SK-N-SH (cell line): Measurements from ENCODE around the gene USP28. TPM values are rescaled to one million over a fixed set of nuclear protein-coding genes. Genes with fewer than 3 reads are reported as not detected.
"Not testable (repeated sequence)": the region's sequence is repeated elsewhere in the genome, so short reads cannot be mapped to it uniquely, and the experiment has no call there.

ENCODE experiments used
- CTCF ChIA-PET: fragments of 300-600, 350-600 bp; formaldehyde crosslinking; extraction: SDS; loops from one replicate; lab custom pipeline; 2021; lab: Yijun Ruan, JAX
- POLR2A ChIA-PET: fragments of 350-600 bp; sonication (Branson Sonifier 250); formaldehyde crosslinking; extraction: SDS; loops from one replicate; lab custom pipeline; 2020; ENCODE audit warnings: antibody characterized with exemption, inconsistent platforms; lab: Yijun Ruan, JAX
- DNase-seq: peaks from one replicate; pipeline ENCODE4 v3.0.0; 2012
- H2AFZ ChIP-seq: fragments of 200-600 bp; sonication (generic); 2 replicates; pipeline ENCODE4 v1.8.1; 2016; ENCODE audit warnings: antibody characterized with exemption, mild to moderate bottlenecking, low read depth
- H3F3A ChIP-seq: fragments of 200-600 bp; sonication (generic); replicated peaks from 2 replicates; pipeline ENCODE3; 2016; ENCODE audit warnings: antibody characterized with exemption, mild to moderate bottlenecking; ENCODE audit not compliant: insufficient read depth
- H3K27ac ChIP-seq, 2 experiments: fragments of 200-500 bp in 1 of 2; fragments of 200-600 bp in 1 of 2; sonication (Bioruptor generic) in 1 of 2; sonication (generic), shearing (Covaris generic) in 1 of 2; 2 replicates each; pipeline versions ENCODE4 v1.5.1 to v1.6.1; 2014 to 2016; ENCODE audit warnings: low read depth in 2 of 2, inconsistent platforms in 1 of 2, low read length in 1 of 2, mild to moderate bottlenecking in 1 of 2, mixed read lengths in 1 of 2
- H3K27me3 ChIP-seq: fragments of 200-600 bp; sonication (generic), shearing (Covaris generic); 2 replicates; pipeline ENCODE4 v1.6.1; 2016; ENCODE audit warnings: mixed run types; ENCODE audit not compliant: insufficient read depth
- H3K36me3 ChIP-seq, 2 experiments: fragments of 200-500 bp in 1 of 2; fragments of 200-600 bp in 1 of 2; sonication (Bioruptor generic) in 1 of 2; sonication (generic) in 1 of 2; replicated peaks in 1 of 2; 2 replicates each; pipeline versions ENCODE3 to v1.5.1; 2014 to 2016; ENCODE audit warnings: low read length in 1 of 2, mild to moderate bottlenecking in 1 of 2; ENCODE audit not compliant: insufficient read depth in 2 of 2, control insufficient read depth in 1 of 2
- H3K4me1 ChIP-seq, 2 experiments: fragments of 200-500 bp in 1 of 2; fragments of 200-600 bp in 1 of 2; sonication (Bioruptor generic) in 1 of 2; sonication (generic), shearing (Covaris generic) in 1 of 2; 2 replicates each; pipeline versions ENCODE4 v1.5.1 to v1.6.1; 2014 to 2016; ENCODE audit warnings: low read depth in 1 of 2, low read length in 1 of 2, mixed run types in 1 of 2; ENCODE audit not compliant: insufficient read depth in 2 of 2, control insufficient read depth in 1 of 2
- H3K4me2 ChIP-seq: fragments of 200-600 bp; sonication (generic), shearing (Covaris generic); 2 replicates; pipeline ENCODE4 v1.6.1; 2017; ENCODE audit warnings: mixed run types
- H3K4me3 ChIP-seq, 2 experiments: fragments of 200-500 bp in 1 of 2; fragments of 200-600 bp in 1 of 2; sonication (Bioruptor generic) in 1 of 2; sonication (generic), shearing (Covaris generic) in 1 of 2; 2 replicates each; pipeline versions ENCODE4 v1.5.1 to v1.8.1; 2014 to 2016; ENCODE audit warnings: low read depth in 2 of 2, inconsistent platforms in 1 of 2, low read length in 1 of 2, mild to moderate bottlenecking in 1 of 2, mixed read lengths in 1 of 2, moderate library complexity in 1 of 2
- H3K79me2 ChIP-seq: fragments of 200-600 bp; sonication (generic); 2 replicates; pipeline ENCODE4 v1.8.1; 2017; ENCODE audit warnings: mild to moderate bottlenecking; ENCODE audit not compliant: insufficient read depth
- H3K9ac ChIP-seq: fragments of 200-600 bp; sonication (generic); 2 replicates; pipeline ENCODE4 v1.6.1; 2017; ENCODE audit warnings: mixed run types
- H3K9me2 ChIP-seq: fragments of 200-600 bp; sonication (generic); 2 replicates; pipeline ENCODE4 v1.6.1; 2017; ENCODE audit warnings: mixed run types
- H3K9me3 ChIP-seq: fragments of 200-600 bp; sonication (generic); 2 replicates; pipeline ENCODE4 v1.6.1; 2017; ENCODE audit warnings: mixed run types, mild to moderate bottlenecking, moderate library complexity
- H4K20me1 ChIP-seq: fragments of 200-600 bp; sonication (generic); 2 replicates; pipeline ENCODE4 v1.6.1; 2017; ENCODE audit warnings: mild to moderate bottlenecking, mixed run types; ENCODE audit not compliant: insufficient read depth
- EZH2phosphoT487 ChIP-seq: fragments of 200-600 bp; sonication (generic); IDR thresholded peaks from 2 replicates; pipeline ENCODE4 v1.6.1; 2017; ENCODE audit warnings: low read depth, mixed run types, mild to moderate bottlenecking, antibody characterized with exemption, moderate library complexity, borderline replicate concordance
- FOXM1 ChIP-seq: IDR thresholded peaks from 2 replicates; pipeline ENCODE4 v1.4.0; 2012; ENCODE audit warnings: low read depth, mild to moderate bottlenecking
- GABPA ChIP-seq: IDR thresholded peaks from 2 replicates; pipeline ENCODE4 v1.4.0; 2012; ENCODE audit warnings: low read depth, mild to moderate bottlenecking
- GATA2 ChIP-seq: sonication (generic); formaldehyde crosslinking; IDR thresholded peaks from 2 replicates; pipeline ENCODE4 v1.5.0; 2020; ENCODE audit warnings: mild to moderate bottlenecking, missing genetic modification reagents
- JUND ChIP-seq: IDR thresholded peaks from 2 replicates; pipeline ENCODE4 v1.4.0; 2012
- NRF1 ChIP-seq: IDR thresholded peaks from 2 replicates; pipeline ENCODE4 v1.6.1; 2012; ENCODE audit warnings: low read depth, mild to moderate bottlenecking, low read length
- POLR2AphosphoS5 ChIP-seq: IDR thresholded peaks from 2 replicates; pipeline ENCODE4 v1.6.1; 2012; ENCODE audit warnings: low read depth, low read length
- RCOR1 ChIP-seq: fragments of 150-350 bp; IDR thresholded peaks from 2 replicates; pipeline ENCODE4 v1.6.1; 2017; ENCODE audit warnings: antibody characterized with exemption, low read length
- TAF1 ChIP-seq: IDR thresholded peaks from 2 replicates; pipeline ENCODE4 v1.6.1; 2012; ENCODE audit warnings: low read depth, mild to moderate bottlenecking, low read length, moderate library complexity, borderline replicate concordance
- TCF12 ChIP-seq: IDR thresholded peaks from 2 replicates; pipeline ENCODE4 v1.4.0; 2012
- TEAD4 ChIP-seq: IDR thresholded peaks from 2 replicates; pipeline ENCODE4 v1.4.0; 2012; ENCODE audit warnings: mild to moderate bottlenecking, borderline replicate concordance; ENCODE audit not compliant: insufficient read depth
- YY1 ChIP-seq: IDR thresholded peaks from 2 replicates; pipeline ENCODE4 v1.4.0; 2012; ENCODE audit warnings: low read depth, mild to moderate bottlenecking
- ZBTB33 ChIP-seq: IDR thresholded peaks from 2 replicates; pipeline ENCODE4 v1.4.0; 2012; ENCODE audit warnings: low read depth, borderline replicate concordance
- WGBS: methylation state at CpG from one replicate; pipeline ENCODE4 v1.1.6; 2017; ENCODE audit warnings: low lambda C conversion rate; 5-methylcytosine and 5-hydroxymethylcytosine counted together
- polyA plus RNA-seq, 3 experiments: library from polyadenylated mRNA; depleted of rRNA; stranded (reverse); fragments of >200 nt; gene quantifications; 2 replicates each; pipeline ENCODE4 v1.2.3, GENCODE V29; 2012
- TF ChIP-seq, protein P1 (sequence below): IDR thresholded peaks from 2 replicates; pipeline ENCODE4 v1.4.0; 2012; ENCODE audit warnings: low read depth

The USP28 gene
- polyA plus RNA-seq, 1 of the 3 experiments (the other 2 are of a cell fraction): 20.0 TPM

GRCh38 chr11:113789675-113790320 is 85.6 kb downstream of the USP28 start:
- Histone ChIP-seq H3K4me1 (no peaks in the 10 kb centered on the region), H3K4me2 (no peak overlapping the region), H3K9ac (no peak overlapping the region), H3K27me3 (no peaks in the 10 kb centered on the region), H3K79me2 (no peaks in the 10 kb centered on the region), H3K27ac (no peak overlapping the region), H3K36me3 (no peaks in the 10 kb centered on the region), H3K9me3 (no peaks in the 10 kb centered on the region), H2AFZ (no peak overlapping the region), H3K4me3 (no peak overlapping the region), H3F3A (peaks cover 3% of the 10 kb centered on the region), H4K20me1 (no peaks in the 10 kb centered on the region), H3K9me2 (no peaks in the 10 kb centered on the region)
- ChIA-PET CTCF (interaction anchor here (0.6 to 1.2 kb wide), 2 partner anchors 12 to 16 kb away, joined by 3 read pairs; partner anchors contain the start of gene ZW10), POLR2A (no interaction called here)
- no peak for TF ChIP-seq TAF1
- TF ChIP-seq JUND: no peak
- no peak for TF ChIP-seq POLR2AphosphoS5
- TF ChIP-seq GATA2 (CRISPR knock-in tag): no peak
- TF ChIP-seq ZBTB33: no peak
- TF ChIP-seq, protein P1, sequence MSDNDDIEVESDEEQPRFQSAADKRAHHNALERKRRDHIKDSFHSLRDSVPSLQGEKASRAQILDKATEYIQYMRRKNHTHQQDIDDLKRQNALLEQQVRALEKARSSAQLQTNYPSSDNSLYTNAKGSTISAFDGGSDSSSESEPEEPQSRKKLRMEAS: no peak
- no peak for TF ChIP-seq TCF12
- no peak for TF ChIP-seq RCOR1
- TF ChIP-seq TEAD4: no peak
- TF ChIP-seq YY1: no peak
- no peak for TF ChIP-seq NRF1
- no peak for TF ChIP-seq FOXM1
- TF ChIP-seq GABPA: no peak
- no peak for TF ChIP-seq EZH2phosphoT487
- DNase-seq: no peak
- WGBS: 83% methylated on average over 35 of the region's 35 CpGs

GRCh38 chr11:113789016-113789415 is 86.4 kb downstream of the USP28 start:
- H3K27ac ChIP-seq, H4K20me1 ChIP-seq, H3K79me2 ChIP-seq, POLR2A ChIA-PET, H3K9me2 ChIP-seq, H3K4me3 ChIP-seq, H2AFZ ChIP-seq, H3K4me1 ChIP-seq, H3K36me3 ChIP-seq, DNase-seq, H3K4me2 ChIP-seq, H3K9me3 ChIP-seq, H3K9ac ChIP-seq, H3K27me3 ChIP-seq, H3F3A ChIP-seq: not testable (repeated sequence)
- 85% methylated on average over 19 of the region's 22 CpGs for whole genome bisulfite sequencing
- CTCF ChIA-PET: interaction anchor here (1.2 to 2.5 kb wide), 2 partner anchors 13 to 16 kb away, joined by 3 to 9 read pairs; partner anchors contain the start of gene ZW10
